M059J (cell line): ENCODE measurements around the gene SLC35B3. TPM values are rescaled to one million over a fixed set of nuclear protein-coding genes. Genes with fewer than 3 reads are reported as not detected.
A peak's percentile ranks its signal among the peaks of the same experiment; 100 is the strongest.
"Not testable (repeated sequence)": the region's sequence is repeated elsewhere in the genome, so short reads cannot be mapped to it uniquely, and the experiment has no call there.

Source experiments
- DNase-seq: peaks from one replicate; pipeline ENCODE4 v3.0.0-alpha.2; 2012; ENCODE audit warnings: low read depth
- total RNA-seq: library from RNA; depleted of rRNA; stranded (reverse); fragments of >200 nt; shearing (Covaris generic); gene quantifications from 2 replicates; pipeline ENCODE4 v1.2.3, GENCODE V29; 2014; rRNA removed

Gene SLC35B3
- total RNA-seq = 17.3 and 29.2 TPM in 2 replicates

DNA sequence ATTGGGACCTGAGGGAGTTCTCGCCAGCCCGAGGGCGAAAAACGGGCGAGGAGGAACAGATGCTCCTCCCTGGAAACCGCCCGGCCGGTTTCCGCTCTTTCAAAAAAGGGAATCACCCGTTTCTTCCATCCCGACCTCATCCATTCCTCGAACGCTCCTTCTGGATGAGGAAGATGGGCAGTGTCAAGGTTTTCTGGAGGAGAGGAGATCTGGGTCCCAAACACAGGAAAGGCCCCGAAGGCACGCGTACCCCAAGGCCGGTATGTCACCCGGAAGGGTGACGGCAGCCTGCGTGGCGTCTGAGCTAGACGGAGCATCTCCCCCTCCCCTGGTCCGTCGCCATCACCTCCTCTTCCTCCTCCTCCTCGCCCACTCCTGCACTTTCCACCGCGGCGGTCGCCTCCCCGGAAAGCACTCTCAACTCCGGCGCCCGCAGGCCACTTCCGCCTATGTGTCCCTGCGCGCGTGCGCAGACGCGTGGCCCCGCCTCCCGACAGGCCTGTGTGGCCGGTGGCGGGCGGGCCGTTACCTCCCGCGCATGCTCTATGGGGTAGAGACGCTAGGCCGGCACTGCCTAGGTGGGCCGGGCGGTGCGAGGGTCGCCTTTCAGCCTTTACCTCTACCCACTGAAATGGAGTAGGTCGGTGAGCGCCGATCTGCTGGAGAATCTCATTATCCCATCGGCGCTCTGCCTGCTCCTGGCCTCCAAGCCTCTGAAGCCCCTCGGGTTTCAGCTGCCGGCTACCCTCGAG is at the start of gene SLC35B3:
Gene SLC35B3, minus strand, starts transcription at position 453 of the 752 bp plus-strand sequence.
- peak; percentile 96 for DNase-seq

DNA sequence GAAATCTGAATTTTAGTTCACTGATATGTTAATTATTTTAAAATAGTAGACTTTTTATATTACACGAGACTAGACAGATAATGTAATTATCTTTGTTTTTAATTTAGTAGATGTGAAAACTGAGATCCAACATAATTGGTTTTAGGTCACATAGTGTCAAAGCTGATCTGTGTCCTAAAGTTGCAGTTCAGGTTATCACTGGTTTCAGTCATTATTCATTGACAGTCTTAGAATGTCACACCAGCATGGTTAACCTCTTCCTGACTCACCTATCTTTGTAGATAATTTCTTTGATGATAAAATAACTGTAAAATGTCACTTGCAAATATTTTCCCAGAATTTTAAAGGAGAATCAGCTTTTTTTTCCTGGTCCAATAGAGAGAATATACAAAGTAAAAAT is 48.3 kb upstream of the SLC35B3 start:
- DNase-seq = no peak

- DNase-seq = peak; percentile 23
Observed at GRCh38 chr6:8481727-8482126, 46.4 kb upstream of the SLC35B3 start.

DNA sequence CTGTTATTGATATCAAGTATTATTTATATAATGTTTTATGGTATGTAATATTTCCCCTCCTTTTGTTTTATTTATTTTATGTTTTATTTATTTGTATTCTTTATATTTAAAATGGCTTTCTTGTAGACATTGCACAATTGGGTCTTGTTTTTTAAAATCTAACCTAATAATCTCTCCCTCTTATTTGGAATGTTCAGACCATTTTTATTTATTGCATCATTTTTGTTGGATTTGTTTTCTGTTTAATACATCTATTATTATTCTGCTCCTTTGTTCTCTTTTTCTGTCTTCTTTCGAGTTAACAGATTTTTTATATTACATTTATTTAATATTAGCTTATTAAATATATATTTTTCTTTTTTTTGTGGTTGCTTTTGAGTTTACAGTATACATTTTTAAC is 43.1 kb upstream of the SLC35B3 start:
- DNase-seq = no peak

DNA sequence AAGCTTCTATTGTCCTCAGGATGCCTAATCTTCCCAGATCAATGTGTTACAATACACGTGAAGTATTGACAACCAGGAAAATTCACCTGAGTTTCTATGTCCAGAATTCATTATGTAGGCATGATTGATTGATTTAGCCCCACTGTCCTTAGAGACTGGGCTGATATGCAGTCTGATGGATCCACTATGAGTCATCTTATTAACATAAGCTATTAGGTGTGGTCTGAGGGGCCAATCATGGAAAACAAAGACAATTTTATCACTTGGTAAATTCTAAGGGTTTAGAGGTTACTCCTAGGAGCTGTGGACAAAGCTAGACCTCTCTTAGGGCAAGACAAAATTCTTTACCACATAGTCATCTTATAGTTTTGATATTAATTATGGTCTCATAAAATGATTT is 41.3 kb upstream of the SLC35B3 start:
- no peak for DNase-seq

- no peak for DNase-seq
Observed at GRCh38 chr6:8468552-8469356, 33.4 kb upstream of the SLC35B3 start.

DNA sequence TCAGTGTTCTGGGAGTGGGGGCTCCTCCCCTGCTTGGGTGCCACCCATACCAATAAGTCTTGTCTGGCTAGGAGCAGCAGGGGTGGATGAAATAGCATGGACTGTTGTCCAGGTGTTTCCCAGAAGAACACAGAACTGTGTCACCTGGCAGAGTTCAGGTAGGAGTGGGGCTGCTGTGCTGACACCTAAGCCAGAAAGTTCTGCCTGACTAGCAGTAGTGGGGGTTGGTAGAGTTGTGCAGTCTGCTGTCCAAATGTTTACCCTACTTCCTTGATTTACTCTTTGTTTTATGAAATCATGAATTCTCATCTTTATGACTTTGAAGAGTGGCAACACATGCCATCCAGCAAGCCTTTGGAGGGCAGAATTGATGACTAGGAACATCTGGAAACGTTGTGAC is 27.3 kb upstream of the SLC35B3 start:
- no peak for DNase-seq

- DNase-seq = no peak
Observed at GRCh38 chr6:8462169-8462568, 26.8 kb upstream of the SLC35B3 start.

GRCh38 chr6:8446391-8446790 is 11.0 kb upstream of the SLC35B3 start:
- no peak for DNase-seq

GRCh38 chr6:8445930-8446329 is 10.6 kb upstream of the SLC35B3 start:
- DNase-seq = not testable (repeated sequence)

- DNase-seq = no peak
Observed at GRCh38 chr6:8442150-8442549, 6.8 kb upstream of the SLC35B3 start.

DNA sequence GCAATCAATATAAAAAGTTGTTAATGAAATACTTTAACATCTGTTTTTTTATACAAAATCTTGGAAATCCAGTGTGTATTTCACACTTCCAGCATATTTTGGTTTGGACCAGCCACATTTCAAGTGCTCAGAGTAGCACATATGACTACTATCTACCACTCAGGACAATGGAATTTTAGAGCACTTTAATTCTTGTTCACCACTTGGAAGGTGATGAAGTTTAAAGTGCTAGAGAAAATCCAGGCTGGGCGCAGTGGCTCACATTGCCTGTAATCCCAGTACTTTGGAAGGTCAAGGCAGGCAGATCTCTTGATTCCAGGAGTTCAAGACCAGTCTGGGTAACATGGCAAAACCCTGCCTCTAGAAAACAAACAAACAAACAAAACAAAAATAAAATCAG is 6.1 kb upstream of the SLC35B3 start:
- DNase-seq = no peak

DNA sequence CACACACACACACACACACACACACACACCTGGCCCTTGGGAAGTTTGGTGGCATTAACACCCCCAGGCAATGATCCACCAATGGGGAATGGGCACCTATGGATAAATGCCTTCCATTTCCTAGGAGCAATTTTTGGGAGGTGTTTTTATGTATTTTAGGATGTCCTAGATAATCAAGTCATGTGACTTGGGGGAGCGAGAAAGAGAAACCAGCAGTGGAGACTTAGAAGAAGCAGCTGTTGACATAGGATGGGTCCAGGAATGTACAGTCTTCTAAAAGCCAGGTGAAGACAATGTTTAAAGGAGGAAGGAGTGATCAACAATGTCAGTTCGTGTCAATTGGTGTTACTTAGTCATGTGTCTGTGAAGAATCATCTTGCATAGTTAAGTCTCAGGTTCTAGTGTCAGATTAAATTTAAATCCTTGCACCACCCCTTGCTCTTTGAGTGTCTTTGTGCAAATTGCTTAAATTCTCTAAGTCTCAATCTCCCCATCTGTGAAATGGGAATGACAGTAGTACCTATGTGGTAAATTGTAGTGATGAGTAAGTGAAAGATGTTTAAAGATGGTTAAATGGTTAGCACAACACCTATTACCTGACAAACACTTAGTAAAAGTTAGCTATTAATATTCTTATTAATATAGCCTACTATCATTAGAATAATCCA is 4.4 kb upstream of the SLC35B3 start:
- no peak for DNase-seq

DNA sequence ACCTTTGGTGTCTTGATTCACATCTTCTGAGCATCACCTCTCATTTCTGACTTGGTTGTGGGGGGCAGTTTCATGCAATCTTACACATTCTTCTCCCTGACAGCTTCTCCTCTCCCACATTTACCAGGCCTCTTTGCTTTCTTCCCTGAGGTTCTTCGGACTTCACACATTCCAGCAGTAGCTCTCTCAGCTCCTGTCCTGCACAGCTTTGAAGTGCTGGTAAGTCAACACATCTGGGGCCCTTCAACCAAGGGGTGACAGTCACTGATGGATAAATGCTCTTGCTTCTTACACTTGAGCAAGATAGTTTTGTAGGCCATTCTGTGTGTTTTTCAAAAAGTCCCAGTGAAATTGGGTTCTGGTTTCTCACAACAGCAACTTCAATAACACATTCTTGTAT is 2.5 kb upstream of the SLC35B3 start:
- DNase-seq = no peak

DNA sequence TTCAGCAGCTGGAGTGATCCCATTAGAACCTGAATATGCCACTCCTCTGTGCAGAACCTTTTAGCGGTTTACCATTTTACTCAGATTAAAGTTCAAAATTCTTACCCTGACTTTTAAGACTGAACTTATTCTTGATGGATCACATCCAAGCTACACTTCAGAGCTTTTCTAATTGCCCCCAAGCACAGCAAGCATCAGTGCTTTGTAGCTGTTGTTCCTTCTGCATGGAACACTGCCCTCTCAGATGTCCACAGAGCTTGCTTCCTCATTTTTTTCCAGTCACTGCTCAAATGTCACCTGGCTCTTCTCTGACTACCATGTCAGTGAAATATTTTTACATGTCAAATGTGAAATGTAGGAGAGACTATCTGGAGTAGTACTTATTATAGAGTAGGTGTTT is 1.6 kb upstream of the SLC35B3 start:
- no peak for DNase-seq

DNA sequence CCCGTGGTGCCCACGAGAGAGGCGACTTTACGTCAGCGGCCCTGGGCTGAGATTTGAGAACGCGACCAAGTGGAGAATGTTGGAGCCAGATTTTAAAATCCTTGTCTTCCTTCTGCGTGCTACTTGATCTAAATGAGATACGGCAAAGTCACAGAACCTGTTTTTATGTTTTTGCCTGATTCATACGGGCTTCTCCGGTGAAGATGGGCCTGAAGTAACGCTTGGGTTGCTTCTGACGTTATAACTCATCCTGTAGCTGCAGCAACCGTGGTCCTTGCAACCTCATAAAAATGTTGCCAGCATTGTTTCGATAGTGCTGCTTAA is 462 bp upstream of the SLC35B3 start:
- no peak for DNase-seq

DNA sequence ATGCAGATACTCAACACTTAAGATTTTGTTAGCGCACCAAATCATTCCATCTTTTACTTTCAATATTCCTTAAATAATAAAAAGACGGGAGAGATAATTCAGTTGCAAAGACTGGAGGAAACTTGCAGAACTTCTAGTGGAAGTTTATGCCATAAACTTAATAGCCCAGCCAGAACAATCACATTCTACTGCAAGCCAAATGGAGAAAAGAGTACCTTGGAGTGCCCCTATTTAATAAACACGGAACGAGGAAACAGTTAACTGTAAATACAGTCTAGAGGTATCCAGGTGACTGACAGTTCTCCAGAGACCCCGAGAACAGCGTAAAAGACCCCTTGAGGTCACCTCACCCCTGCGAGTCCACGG is 635 bp downstream of the SLC35B3 start:
- DNase-seq = no peak

DNA sequence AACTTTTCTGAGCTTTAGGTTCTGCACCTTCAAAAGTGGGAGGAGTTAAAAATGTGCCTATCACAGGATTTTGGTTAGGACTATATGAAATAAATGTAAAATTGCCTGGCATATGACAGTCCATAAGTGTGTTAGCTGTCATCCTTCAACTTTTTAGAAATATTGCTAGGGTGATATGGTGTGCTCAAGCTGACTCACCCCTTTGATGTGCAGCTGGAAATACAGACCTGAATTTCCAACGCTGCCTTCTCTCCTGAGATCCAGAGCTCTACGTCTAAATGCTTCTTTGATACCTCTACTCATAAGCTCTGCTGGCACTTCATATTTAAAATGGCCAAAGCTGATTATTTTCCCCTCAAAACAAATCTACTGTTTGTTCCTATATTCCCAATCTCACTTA is 2.7 kb downstream of the SLC35B3 start:
- no peak for DNase-seq

DNA sequence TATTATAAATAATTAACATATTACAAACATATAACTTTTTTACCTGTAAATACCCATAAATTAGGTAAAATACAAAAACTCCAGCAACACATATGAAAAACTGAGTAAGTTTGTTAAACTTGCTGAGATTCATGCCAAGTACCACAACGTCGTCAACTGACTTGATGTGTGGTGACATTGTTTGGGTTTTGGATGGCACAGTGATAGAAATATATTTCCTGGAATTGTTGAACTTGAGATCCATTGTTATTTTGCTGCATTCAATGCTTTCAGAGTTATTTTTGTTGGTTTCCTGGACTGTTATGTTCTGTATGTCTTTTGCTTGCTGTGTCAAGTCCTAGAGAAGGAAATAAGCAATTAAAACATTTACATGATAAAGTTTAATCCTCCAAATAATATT is 5.5 kb downstream of the SLC35B3 start:
- DNase-seq = no peak

- not testable (repeated sequence) for DNase-seq
Observed at GRCh38 chr6:8426544-8426943, 8.8 kb downstream of the SLC35B3 start.

DNA sequence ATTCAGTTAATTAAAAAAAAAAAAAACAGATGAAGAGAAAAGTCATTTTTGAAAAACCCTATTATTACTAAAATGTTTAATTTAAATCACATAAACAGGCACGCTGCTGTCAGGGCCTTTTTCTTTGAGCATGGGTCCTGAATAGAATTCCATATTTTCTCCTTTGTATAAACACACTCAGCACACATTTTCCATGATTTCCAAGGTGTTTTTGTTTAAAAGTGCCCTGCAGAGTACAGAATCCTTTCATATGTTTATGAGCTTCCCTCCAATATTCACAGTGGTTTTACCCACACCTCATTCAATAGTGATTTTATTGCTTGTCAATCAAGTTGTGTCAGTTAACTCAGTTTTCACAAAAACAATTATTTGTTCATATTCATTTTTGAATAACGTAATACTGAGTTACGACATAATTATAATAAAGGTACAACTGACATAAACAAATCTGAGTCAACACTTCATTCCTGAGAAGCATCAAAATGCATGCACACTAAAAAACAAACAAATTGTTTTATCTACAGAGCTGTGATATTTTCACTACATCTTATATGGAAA is 15.2 kb downstream of the SLC35B3 start:
- no peak for DNase-seq

DNA sequence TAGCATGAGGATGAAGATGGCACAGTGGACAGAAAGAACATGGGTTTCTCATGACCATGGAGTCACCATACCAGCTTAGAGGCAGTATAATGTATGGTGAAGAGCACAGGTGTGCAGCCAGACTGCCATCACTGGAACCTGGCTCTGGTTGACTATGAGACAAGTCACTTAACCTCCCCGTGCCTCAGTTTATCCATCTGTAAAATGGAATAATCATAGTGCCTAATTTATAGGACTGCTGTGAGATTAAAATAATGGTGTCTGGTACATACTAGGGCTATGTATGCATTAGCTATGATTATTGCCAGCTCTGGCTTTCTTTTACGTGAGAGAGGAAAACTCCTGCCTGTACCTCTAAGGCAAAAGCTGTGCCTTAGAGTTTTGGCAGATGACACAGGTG is 19.4 kb downstream of the SLC35B3 start:
- no peak for DNase-seq

DNA sequence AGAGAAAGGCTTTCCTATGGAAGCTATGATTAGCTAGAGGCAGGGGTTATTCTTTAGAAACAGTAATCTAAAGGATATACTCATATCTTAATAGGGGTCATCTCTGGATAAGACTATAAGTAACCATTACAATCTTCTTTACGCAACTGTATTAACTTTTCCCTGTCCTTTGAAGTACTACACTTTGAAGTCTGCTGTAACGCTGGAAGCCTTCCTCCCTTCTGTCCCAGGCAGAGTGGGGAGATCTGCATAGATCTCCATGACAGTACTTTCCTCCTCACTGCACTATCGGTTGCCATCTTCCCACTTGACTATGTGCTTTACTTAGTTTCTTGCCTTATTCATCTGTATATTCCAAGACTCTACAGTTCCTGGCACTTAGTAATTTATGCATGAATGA is 20.1 kb downstream of the SLC35B3 start:
- no peak for DNase-seq
